Measurements from ENCODE around the gene JOSD1.

Gene JOSD1

DNA sequence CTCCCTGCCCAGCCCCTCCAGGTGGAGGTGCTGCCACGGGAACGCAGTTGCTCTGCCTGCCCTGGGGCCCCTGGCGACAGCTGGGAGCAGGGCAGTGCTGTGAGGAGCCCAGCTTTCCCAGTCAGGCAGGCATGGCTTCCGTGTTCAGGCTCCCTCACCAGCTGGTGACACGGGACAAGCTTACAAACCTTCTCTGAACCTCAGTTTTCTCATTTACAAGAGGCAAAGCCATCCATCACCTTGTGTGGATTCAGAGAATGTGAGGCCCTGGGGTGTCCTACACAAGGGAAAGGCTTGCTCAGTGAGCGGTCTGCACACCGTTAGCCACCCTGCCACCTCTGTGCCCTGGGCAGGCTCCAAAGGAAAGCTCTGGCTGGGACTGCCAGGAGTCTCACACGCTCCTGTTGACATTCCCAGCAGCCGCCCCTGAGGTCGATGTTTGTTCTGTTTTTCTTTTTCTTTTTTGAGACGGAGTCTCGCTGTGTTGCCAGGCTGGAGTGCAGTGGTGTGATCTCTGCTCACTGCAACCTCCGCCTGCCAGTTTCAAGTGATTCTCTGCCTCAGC, 31.6 kb upstream of the JOSD1 start:
- DNase-seq, result no peak

DNA sequence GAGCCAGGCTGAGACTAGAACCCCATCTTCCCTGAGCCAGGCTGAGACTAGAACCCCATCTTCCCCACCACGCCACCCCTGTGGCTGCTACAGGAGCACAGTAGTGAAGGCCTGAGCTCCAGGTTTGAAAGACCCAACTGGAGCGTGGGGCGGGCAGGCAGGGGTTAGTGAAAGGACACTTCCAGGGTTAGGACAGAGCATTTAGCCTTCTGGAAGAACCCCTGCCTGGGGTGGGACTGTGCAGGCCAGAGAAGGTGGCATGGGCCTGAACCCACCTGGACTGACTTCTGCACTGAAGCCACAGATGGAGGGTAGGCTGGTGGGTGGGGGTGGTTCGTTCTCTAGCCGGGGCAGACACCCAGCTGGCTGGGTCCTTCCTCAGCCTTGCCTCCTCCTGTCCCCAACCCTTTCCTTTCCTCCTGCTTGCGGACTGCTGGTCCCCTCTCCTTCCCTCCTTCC, 31.0 kb upstream of the JOSD1 start:
- no peak for DNase-seq

DNA sequence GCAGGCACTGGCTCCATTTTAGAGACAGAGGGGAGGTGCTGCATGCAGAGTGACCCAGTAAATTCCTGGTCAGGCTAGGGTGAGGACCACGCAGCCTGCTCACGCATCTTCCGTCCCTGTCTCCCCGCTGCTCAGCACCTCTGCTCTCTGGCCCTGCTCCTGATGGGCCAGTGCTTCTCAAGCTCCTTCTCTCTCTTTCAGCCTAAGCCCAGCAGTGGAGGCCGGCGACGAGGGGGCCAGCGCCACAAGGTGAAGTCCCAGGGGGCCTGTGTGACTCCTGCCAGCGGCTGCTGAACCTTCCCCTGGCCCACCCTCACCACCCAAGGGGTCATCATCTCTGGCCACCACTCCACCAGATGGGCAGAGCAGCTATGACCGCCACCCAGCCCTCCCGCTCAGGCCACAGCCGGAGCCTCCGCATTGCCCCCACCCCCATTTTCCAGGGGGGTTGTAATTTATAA, 29.7 kb upstream of the JOSD1 start:
- no peak for DNase-seq

DNA sequence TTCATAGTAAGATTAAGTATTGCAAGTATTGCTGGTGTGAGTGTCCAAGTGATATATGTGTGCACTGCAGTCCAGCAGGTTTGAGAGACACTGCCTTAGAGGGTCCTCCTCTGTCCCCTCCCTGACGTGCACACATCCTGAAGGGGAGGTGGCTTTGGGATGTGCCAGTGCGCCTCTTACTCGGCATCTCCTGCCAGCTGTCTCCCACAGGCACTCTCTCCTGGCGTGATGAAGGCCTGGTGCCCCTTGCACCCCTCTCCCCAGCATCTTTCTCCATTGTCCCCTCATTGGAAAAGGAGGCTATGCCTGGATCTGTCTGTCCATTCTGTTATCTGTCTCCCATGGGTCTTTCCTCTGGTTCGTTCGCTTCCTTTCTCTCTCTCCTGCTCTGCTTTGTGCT, 29.2 kb upstream of the JOSD1 start:
- no peak for DNase-seq

DNA sequence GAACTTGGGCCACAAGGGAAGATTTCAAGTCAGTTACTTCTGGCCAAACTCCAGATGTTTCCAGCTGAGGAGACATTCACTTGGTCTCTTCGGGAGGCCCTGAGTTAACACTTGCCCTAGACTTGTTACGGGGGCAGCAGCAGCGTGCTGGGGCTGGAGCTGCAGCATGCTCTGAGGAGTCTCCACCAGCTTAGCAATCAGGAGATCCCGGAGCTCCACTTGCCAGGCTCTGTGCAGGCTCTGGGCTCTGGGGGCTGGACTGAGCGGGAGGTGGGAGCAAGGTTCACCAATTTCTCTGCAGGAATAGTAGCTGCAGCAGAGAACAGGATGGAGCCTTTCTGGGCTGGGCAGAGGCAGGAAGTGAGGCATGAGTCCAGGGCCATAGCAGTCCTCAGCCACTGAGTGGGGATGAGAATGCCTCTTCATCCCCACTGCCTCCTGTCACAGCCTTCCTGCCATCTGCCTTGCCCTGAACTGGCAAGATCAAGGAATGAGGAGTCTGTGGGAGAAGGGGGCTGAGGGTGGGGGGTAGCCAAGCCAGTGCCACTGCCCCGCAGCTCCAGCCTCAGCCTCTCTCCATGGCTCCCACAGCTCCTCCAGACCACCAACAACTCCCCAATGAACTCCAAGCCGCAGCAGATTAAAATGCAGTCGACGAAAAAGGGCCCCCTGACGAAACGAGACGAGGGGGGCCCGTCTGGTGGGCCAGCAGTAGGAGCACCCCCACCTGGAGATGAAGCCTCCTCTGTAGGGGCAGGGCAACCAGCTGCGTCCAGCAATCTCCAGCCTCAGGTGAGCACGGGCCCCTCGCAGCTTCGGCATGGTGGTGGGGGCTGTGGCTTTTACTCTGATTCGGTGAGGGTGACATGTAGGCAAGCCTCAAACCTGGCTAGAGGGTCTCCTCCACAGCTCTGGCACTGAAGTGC, 28.4 kb upstream of the JOSD1 start:
- no peak for DNase-seq

DNA sequence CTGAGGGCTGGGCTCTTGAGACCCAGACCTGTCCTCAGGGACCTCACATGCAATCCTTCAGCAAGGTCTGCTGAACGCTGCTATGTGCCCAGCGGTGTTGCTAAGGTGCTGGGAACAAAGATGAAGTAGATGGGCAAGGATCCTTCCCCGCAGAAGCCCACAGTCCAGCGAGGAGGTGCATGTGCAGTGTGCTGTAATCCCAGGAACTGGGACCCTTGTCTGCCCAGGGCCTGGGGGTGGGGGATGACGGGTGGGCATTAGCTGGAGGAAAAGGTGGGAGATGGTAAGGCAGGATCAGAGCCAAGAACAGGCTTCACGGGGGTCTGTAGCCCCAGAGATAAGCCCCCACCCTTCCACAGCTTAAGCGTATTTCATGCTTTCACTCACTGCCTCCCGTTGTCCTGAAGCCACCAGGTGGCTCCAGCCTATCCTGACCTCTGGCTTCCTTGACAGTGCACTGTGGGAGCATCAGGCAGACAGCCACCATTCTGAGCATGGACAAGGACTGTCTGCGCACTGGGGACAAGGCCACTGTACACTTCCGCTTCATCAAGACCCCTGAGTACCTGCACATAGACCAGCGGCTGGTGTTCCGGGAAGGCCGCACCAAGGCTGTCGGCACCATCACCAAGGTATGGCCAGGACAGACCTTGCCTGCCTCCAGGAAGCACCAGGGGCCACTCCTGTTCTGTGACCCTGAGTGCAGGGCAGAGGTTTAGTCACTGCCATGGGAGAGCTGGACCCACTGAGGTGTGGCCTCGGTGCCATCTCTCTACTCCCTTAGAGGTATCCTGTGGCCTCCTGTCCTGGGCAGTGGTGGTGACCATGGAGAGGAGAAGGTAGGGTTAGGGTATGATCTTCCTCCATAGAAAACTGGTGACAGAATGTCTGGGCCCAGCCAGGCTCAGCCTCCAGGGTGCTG, 27.0 kb upstream of the JOSD1 start:
- no peak for DNase-seq

DNA sequence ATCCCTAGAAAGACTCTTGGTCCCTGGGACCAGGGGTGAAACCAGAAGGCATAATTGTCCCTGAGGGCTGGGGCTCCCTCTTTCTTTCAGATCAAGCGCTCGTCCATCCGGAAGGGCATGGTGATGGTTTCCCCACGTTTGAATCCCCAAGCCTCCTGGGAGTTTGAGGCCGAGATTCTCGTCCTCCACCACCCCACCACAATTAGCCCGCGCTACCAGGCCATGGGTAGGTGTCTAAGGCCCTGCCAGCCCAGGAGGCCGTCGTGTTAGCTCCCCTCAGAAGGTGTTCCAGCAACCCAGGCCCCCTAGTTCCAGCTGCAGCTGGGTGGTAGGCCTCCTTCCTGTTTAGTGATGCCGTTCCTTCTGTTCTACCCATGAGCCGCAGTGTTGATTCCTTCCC, 26.4 kb upstream of the JOSD1 start:
- no peak for DNase-seq

DNA sequence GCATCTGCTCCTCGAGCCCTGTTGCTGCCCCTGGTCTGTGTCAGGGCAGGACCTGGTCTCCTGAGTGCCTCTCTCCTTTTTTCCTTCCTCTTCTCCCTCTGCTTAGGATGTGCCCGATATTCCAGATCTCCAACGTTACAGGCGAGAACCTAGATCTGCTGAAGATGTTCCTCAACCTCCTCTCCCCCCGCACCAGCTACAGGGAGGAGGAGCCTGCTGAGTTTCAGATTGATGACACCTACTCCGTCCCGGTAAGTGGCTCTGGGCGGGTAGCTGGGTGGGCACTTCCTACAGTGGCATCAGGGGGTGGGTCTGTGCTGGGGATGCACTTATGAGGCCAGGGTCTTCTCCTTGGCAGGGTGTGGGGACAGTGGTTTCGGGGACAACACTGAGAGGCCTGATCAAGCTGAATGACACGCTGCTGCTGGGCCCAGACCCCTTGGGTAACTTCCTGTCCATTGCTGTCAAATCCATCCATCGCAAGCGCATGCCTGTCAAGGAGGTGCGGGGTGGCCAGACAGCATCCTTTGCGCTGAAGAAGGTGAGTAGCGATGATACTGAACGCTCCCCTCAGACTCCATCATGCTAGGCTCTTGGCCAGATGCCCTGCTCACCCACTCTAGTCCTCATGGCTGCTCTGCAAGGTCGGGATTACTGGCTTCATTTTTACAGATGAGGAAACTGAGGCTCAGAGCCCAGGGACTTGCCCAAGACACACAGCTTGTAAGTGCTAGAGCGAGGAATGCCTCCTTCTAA, 25.3 kb upstream of the JOSD1 start:
- no peak for DNase-seq

DNA sequence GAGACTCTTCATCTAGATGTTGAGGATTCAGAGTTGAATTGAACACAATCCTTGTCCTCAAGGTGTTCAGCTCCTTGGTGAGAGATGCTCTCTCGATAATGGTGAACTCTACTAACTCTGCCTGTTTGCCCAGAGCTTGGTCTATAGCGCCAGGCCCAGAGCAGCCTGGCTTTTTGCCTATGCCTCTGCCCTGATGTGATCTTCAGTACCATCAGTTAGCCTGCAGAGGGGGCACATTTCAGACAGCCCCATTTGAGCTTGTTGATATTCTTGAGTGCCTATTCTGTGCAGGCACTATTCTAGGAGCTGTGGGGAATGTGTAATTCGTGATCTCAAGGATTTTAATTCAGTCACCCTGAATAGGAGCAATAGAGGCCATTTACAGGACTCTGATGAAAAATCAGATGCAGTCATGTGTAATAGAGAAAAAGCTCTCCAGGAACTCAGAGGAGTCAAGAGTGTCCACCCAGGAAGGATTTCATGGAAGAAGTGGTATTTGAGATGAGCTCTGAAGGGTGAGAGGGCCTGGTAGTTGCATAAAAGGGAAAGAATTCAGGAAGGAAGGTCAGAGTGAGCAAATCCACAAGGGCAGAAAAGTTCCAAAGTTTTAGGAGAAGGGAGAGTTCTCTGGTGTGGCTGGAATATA, 24.3 kb upstream of the JOSD1 start:
- DNase-seq, result no peak

DNA sequence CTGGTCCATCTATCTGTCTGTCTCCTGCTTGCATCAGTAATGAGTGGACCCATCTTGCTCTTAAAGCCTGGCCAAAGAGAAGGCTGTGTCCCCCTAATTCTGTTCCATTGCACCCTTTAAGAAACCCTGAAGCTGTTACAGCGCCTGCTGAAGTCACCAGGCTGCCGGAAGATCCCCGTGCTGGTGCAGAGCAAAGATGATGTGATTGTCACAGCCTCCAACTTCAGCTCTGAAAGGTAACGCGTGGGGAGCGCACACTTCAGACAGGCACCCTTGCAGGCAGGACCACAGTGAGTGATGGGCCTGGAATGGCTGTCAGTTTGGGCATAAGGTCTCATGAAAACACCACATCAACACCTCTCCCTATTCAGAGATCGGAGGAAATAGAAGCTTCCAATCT, 23.4 kb upstream of the JOSD1 start:
- DNase-seq, result no peak

DNA sequence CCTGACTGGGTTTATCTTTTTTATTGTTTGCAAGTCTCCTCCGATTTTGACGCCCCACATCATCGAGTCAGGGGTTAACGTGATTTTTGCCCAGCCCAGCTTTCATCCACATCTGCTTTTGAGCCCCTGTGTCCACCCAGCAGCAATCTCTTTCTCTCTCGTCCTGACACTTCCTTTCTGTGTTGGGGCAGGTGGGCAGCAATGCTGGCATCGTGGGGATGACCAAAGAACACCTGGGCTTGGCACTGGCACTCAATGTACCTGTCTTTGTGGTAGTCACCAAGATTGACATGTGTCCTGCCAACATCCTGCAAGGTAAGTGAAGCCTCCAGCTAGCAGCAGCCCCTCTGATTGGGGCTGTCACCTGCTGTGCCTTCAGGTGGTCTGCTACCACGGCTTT, 20.8 kb upstream of the JOSD1 start:
- no peak for DNase-seq

DNA sequence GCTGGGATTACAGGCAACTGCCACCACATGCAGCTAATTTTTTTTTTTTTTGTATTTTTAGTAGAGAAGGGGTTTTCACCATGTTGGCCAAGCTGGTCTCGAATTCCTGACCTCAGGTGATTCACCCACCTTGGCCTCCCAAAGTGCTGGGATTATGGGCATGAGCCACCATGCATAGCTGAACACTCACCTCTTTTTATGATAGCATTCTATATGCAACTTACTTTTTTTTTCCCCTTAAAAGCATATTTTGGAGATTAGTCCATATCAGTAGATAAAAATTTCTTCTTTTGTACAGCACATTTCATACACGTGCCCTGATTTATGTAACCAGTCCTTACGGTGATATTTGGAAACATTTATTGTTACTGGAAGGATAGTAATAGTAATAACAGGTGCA, 19.6 kb upstream of the JOSD1 start:
- DNase-seq, result no peak

DNA sequence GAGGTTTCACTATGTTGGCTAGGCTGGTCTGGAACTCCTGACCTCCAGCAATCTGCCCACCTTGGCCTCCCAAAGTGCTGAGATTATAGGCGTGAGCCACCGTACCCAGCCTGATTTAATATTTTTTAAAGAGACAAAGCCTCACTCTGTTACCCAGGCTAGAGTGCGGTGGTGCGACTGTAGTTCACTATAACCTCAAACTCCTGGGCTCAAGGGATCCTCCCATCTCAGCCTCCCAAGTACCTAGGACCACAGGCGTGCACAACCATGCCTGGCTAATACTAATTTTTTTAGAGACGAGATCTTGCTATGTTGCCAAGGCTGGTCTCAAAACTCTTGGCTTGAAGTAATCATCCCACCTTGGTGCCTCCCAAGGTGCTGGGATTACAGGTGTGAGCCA, 18.5 kb upstream of the JOSD1 start:
- DNase-seq, result no peak

DNA sequence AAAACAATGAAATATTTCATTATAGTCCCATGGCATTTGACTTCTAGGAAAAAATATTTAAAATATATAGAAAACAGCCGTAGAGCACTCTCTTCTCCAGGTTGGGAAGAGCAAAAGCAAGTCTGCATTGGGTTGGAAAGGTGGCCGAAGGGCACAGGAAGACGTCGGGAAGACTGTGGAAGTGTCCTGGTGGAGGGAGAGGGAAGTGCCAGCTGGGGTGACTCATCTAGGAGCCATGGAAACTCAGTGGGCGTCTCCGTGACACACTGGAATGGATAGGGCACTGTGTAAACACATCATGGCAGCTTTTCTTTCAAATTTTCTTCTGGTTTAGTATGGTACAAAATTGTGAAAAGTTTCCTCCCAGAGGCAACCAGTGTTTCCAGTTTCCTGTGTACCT, 17.7 kb upstream of the JOSD1 start:
- no peak for DNase-seq

DNA sequence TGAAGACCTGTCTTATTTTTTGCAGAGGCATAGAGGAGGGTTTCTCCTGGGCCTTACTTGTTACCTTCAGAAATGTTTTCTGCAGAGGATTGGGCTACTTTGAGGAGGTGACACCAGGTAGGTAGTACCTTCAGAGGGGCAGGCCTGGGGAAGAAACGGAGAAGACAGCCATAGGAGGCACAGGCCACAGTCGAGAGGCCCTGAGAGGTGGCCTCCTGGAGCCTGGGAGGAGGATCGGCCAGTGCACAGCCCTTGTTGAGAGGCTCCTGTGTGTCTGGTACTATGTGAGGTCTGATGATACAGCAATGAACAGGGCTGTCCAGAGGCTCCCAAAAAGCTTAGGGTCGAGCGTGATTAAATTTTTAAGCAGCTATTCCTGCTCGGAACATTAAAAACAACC, 16.5 kb upstream of the JOSD1 start:
- DNase-seq, result no peak

DNA sequence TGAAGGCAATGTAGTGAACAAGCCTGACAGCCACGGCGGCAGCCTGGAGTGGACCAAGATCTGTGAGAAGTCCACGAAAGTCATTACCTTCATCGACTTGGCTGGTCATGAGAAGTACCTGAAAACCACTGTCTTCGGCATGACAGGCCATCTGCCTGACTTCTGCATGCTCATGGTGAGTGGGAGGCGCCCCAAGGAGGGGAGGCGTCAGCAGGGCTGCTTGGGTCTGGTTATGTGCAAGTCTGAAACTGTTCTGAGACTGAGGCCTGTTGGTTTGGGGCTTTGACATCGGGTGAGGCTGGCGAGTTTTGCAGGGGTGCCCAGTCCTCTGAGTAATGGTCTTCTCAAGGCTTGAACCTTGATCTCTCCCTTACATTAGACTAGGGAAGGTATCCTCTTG, 16.1 kb upstream of the JOSD1 start:
- no peak for DNase-seq

DNA sequence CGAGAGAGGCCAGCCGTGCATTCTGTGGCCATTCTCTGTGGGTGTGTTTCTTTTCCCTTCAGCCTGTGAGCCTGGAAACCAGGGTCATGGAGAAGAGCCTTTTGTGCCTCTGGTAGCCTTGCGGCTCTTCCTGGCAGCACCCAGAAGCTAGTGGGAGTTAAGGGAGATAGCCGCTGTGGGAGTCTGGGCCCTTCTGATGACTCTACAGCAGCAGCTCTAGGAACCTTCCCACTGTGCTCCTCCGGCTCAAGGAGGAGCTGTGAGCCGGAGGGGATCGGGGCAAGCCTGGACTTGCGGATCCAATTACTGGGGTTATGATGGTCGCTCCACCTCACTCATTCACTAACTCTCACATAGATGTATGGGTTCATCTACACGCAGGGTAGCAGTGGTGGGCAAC, 15.5 kb upstream of the JOSD1 start:
- no peak for DNase-seq

DNA sequence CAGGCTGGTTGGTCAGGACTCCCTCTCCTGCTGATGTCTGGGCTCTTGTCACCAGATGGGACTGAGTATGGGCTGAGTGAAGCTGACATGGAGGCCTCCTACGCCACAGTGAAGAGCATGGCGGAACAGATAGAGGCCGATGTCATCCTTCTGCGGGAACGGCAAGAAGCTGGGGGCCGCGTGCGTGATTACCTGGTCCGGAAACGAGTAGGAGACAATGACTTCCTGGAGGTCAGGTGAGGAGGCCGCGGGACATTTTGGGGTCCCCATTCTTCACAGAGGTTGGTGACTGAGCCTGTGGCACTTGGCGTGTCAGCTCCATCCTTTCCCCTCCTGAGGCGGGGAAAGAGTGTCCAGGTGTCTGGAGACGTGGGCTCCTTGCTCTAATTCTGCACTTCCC, 15.1 kb upstream of the JOSD1 start:
- DNase-seq, result no peak

DNA sequence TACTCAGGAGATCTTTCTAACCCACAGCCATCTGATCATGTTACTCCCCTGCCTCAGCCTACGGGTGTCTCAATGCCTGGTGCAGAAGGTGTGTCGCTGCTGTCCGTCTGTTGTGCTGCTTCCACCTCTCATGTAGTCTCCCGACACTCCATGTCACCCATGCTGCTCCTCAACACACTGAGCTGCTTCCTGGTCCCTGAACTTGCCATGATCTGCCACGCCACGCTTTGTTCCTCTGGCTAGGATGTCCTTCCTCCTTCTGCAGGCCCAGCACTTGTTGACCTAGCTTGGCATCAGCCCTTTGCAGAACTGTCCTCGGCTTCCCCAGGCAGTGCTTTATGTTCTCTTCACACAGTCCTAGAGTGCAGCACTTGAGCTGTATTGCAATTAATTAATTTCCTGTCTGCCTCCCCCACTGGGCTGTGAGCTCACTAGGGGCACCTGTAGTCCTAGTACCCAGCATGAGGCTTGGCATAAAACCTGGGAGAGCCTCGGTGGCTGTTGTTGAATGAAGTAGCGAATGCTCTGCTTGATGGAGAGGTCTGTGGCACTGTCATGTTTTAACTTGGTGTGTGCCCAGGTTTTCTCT, 14.5 kb upstream of the JOSD1 start:
- DNase-seq, result no peak

DNA sequence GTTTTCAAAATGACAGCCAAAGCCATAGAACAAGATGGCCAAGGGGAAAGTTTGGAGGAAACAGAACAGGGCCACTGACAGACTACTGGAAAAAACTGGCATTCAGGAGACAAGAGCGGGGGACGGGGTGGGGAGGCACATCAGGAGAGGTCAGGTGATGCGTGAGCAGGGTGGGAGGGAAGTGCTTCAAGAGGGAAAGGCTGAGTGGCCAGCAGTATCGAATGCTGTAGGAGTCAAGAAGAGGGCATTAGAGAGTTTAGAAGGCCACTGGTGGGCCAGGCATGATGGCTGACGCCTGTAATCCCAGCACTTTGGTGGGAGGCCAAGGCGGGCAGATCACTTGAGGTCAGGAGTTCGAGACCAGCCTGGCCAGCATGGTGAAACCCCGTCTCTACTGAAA, 13.2 kb upstream of the JOSD1 start:
- DNase-seq, result no peak

DNA sequence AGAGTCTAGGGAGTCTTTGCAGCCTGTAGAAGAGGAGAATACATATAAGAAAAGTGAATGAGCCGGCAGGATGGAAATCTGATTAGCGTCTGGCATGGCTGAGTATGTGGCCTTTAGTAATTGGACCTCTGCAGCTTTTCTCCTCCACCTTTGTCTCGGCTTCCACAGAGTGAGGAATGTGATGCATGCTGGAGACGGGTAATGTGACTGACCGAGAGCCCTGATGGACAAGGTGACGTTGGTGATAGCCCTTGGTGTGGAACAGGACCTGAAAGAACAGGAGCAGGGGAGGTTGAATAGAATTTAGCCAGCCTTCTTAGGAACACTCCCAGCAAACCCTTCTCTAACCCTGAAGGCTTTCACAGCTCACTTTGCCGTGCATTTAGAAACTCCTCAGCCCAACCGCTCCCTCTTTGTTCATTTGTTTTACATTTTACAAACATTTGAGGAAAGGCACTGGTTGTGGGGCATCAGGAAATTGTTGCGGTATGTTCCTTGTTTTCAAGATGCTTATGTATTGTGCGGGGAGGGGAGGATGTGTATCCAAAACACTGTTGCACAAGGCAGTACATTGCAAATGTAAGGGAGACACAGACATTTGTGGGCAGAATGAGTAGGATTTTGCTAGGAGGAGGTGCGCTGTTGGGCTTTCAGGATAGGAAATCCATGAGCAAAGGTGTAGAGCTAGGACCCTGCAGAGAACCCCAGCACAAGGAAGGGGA, 11.9 kb upstream of the JOSD1 start:
- no peak for DNase-seq
